ENCODE results near the gene SLC25A42.

The SLC25A42 gene

DNA sequence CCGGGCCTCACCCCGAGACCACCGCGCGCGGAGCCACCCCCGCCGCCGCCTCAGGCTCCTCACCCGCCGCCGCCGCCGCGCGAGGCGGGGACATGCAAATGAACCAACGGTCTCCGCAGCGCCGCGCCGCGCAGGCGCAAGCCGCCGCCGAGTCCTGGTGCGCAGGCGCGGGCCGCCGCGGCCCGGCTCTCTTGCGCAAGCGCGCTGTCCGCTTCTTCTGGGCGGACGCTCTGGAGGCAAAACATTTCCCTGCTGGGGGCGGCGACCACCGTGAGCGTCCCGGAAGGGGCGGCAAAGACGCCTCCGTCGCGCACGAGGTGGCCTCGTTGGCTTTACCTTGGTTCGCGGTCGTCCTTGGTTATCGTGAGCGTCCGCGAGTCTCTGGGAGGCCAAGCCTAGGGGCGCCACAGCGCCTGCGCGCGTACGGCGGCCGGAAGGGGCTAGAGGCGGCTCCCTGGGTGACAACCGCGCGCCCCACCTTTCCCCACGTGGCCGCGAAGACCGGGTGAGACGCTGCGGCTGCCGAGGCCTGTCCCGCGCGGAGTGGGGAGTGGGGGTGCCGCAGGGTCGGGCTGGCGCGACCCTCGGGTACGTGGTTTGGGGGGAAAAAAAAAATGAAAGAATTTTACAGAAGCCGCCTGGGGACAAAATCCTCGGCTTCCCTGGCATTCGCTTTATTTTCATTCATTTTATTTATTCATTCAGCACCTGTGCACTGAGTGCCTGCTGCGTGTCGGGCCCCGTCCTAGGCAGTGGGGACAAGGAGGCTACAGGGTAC, 30.2 kb upstream of the SLC25A42 start, which contains the start of the genes ARMC6 and SUGP2:
Gene ARMC6 (plus strand): TSS at position 178 of the 778 bp plus-strand sequence. CDS start 607 bp downstream, outside the sequence.
Gene SUGP2 (minus strand): TSS at position 92 of the 778 bp plus-strand sequence. CDS start 2,446 bp downstream, outside the sequence.
- TF ChIP-seq, protein P1, sequence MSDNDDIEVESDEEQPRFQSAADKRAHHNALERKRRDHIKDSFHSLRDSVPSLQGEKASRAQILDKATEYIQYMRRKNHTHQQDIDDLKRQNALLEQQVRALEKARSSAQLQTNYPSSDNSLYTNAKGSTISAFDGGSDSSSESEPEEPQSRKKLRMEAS (IDR thresholded peaks at IDR 0.05; ENCODE audit: low read depth, low read length): peak; percentile 94
- TF ChIP-seq, protein P2, sequence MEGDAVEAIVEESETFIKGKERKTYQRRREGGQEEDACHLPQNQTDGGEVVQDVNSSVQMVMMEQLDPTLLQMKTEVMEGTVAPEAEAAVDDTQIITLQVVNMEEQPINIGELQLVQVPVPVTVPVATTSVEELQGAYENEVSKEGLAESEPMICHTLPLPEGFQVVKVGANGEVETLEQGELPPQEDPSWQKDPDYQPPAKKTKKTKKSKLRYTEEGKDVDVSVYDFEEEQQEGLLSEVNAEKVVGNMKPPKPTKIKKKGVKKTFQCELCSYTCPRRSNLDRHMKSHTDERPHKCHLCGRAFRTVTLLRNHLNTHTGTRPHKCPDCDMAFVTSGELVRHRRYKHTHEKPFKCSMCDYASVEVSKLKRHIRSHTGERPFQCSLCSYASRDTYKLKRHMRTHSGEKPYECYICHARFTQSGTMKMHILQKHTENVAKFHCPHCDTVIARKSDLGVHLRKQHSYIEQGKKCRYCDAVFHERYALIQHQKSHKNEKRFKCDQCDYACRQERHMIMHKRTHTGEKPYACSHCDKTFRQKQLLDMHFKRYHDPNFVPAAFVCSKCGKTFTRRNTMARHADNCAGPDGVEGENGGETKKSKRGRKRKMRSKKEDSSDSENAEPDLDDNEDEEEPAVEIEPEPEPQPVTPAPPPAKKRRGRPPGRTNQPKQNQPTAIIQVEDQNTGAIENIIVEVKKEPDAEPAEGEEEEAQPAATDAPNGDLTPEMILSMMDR (IDR thresholded peaks at IDR 0.05; ENCODE audit: low read depth, low read length): no peak
- TF ChIP-seq MYC (IDR thresholded peaks at IDR 0.05; ENCODE audit: low read depth, low read length) (peak; percentile 95), POLR2A (IDR thresholded peaks at IDR 0.05; ENCODE audit: extremely low read depth, insufficient read length) (peak; percentile 67)
- DNase-seq (ENCODE audit: low read depth): peak; percentile 94

GRCh38 chr19:19034204-19034624, 29.6 kb upstream of the SLC25A42 start:
- TF ChIP-seq MYC (IDR thresholded peaks at IDR 0.05; ENCODE audit: low read depth, low read length) (peak; percentile 77), POLR2A (IDR thresholded peaks at IDR 0.05; ENCODE audit: extremely low read depth, insufficient read length) (no peak)
- TF ChIP-seq, protein P1 (IDR thresholded peaks at IDR 0.05; ENCODE audit: low read depth, low read length): peak; percentile 94
- TF ChIP-seq, protein P2 (IDR thresholded peaks at IDR 0.05; ENCODE audit: low read depth, low read length): no peak
- DNase-seq (ENCODE audit: low read depth): peak; percentile 93
- H3K4me3 ChIP-seq (ENCODE audit: low read depth, low read length): peak overlapping the region; percentile 87

More for the DNA sequence above, 30.2 kb upstream of the SLC25A42 start, which contains the start of the genes ARMC6 and SUGP2:
- H3K4me3 ChIP-seq (ENCODE audit: low read depth, low read length): peak within 1 kb of the TSS; percentile 87

- H3K4me3 ChIP-seq (ENCODE audit: low read depth, low read length): no peak overlapping the region
- TF ChIP-seq MYC (IDR thresholded peaks at IDR 0.05; ENCODE audit: low read depth, low read length): no peak
- TF ChIP-seq, protein P2 (IDR thresholded peaks at IDR 0.05; ENCODE audit: low read depth, low read length): no peak
- TF ChIP-seq POLR2A (IDR thresholded peaks at IDR 0.05; ENCODE audit: extremely low read depth, insufficient read length): no peak
- TF ChIP-seq, protein P1 (IDR thresholded peaks at IDR 0.05; ENCODE audit: low read depth, low read length): no peak
- DNase-seq (ENCODE audit: low read depth): no peak
Observed at GRCh38 chr19:19039901-19040300, 23.9 kb upstream of the SLC25A42 start.

- DNase-seq (ENCODE audit: low read depth): no peak
- TF ChIP-seq, protein P1 (IDR thresholded peaks at IDR 0.05; ENCODE audit: low read depth, low read length): no peak
- TF ChIP-seq POLR2A (IDR thresholded peaks at IDR 0.05; ENCODE audit: extremely low read depth, insufficient read length) (no peak), MYC (IDR thresholded peaks at IDR 0.05; ENCODE audit: low read depth, low read length) (no peak)
- TF ChIP-seq, protein P2 (IDR thresholded peaks at IDR 0.05; ENCODE audit: low read depth, low read length): no peak
- H3K4me3 ChIP-seq (ENCODE audit: low read depth, low read length): no peak overlapping the region
Observed at GRCh38 chr19:19040417-19040816, 23.4 kb upstream of the SLC25A42 start.

DNA sequence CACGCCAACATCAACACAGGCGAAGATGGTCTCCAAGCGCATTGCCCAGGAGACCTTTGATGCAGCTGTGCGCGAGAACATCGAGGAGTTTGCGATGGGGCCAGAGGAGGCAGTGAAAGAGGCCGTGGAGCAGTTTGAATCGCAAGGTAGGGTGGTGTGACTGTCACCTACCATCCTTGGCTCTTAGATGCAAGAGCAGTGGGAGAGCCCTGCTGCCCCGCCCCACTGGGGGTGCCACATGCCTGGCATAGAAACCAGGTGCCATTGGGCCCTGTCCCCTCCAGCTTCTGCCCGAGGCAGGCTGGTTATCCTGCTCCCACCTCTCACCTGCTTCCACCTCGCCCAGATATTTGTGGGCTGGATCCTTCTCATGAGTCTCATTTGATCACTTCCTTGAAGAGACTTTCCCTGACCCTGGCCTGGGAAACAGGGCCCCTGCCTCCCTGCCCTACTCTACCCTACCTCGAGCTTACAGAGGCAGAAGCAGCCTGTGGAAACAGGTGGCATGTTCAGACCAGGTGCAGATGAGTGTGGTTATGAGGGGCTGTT, 21.0 kb upstream of the SLC25A42 start:
- no peak overlapping the region for H3K4me3 ChIP-seq (ENCODE audit: low read depth, low read length)
- no peak for DNase-seq (ENCODE audit: low read depth)
- TF ChIP-seq POLR2A (IDR thresholded peaks at IDR 0.05; ENCODE audit: extremely low read depth, insufficient read length): no peak
- TF ChIP-seq, protein P1 (IDR thresholded peaks at IDR 0.05; ENCODE audit: low read depth, low read length): no peak
- TF ChIP-seq, protein P2 (IDR thresholded peaks at IDR 0.05; ENCODE audit: low read depth, low read length): no peak
- no peak for TF ChIP-seq MYC (IDR thresholded peaks at IDR 0.05; ENCODE audit: low read depth, low read length)

Measured in NB4 (cell line).